Measurements from ENCODE around the gene RAD54L. TPM values are rescaled to one million over a fixed set of nuclear protein-coding genes. Genes with fewer than 3 reads are reported as not detected.

Gene RAD54L
- total RNA-seq, 1 donor from 2014 or later: 1.0 TPM

DNA sequence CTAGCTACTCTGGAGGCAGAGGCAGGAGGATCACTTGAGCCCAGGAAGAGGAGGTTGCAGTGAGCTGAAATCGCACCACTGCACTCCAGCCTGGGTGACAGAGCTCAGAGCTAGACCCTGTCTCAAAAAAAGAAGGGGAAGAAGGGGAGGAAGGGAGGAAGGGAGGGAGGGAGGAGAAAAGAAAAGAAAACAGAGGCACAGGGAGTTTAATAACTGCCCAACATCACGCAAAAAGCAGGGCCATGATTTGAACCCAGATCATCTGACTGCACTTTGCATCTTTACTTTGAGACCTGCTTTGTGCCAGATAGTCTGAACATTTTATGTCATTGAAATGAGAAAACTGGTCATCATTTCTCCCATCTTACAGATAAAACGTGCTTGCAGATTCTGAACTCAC is 42.4 kb upstream of the RAD54L start:
- DNase-seq: no peak
- intact Hi-C loops (cut with DNase I): no loop called here
- Histone ChIP-seq H3K4me3 (no peak overlapping the region), H3K9me3 (no peaks in the 10 kb centered on the region), H3K36me3 (no peaks in the 10 kb centered on the region), H3K27me3 (no peaks in the 10 kb centered on the region), H3K27ac (no peak overlapping the region), H3K4me1 (peaks cover 6% of the 10 kb centered on the region)
- TF ChIP-seq, protein P1, sequence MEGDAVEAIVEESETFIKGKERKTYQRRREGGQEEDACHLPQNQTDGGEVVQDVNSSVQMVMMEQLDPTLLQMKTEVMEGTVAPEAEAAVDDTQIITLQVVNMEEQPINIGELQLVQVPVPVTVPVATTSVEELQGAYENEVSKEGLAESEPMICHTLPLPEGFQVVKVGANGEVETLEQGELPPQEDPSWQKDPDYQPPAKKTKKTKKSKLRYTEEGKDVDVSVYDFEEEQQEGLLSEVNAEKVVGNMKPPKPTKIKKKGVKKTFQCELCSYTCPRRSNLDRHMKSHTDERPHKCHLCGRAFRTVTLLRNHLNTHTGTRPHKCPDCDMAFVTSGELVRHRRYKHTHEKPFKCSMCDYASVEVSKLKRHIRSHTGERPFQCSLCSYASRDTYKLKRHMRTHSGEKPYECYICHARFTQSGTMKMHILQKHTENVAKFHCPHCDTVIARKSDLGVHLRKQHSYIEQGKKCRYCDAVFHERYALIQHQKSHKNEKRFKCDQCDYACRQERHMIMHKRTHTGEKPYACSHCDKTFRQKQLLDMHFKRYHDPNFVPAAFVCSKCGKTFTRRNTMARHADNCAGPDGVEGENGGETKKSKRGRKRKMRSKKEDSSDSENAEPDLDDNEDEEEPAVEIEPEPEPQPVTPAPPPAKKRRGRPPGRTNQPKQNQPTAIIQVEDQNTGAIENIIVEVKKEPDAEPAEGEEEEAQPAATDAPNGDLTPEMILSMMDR (IDR thresholded peaks at IDR 0.05): no peak
- no peak for ATAC-seq

DNA sequence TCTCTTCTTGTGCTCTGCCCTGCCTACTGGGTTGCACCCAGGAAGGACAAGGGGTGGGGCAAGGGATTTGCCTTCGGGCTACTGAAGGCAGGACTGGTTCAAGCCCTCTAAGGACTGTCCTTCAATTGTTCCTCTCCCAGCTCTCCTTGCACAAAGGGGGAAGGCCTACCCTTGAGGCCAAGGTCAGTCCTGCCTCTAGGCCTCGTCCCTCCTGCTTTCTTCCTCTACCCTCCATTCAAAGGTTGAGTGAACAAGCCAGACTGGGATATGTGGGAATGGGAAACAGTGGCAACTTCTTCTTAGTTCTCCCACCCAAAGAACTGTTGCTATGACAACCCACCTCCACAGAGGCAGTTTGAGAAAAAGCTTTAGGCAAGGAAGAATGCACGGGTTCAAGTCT is 41.8 kb upstream of the RAD54L start:
- no peak for DNase-seq
- TF ChIP-seq, protein P1 (IDR thresholded peaks at IDR 0.05): no peak
- Histone ChIP-seq H3K27me3 (no peaks in the 10 kb centered on the region), H3K4me3 (no peak overlapping the region), H3K36me3 (no peaks in the 10 kb centered on the region), H3K9me3 (no peaks in the 10 kb centered on the region), H3K4me1 (peaks cover 6% of the 10 kb centered on the region), H3K27ac (no peak overlapping the region)
- ATAC-seq: peak; percentile 4
- intact Hi-C loops (cut with DNase I): no loop called here

DNA sequence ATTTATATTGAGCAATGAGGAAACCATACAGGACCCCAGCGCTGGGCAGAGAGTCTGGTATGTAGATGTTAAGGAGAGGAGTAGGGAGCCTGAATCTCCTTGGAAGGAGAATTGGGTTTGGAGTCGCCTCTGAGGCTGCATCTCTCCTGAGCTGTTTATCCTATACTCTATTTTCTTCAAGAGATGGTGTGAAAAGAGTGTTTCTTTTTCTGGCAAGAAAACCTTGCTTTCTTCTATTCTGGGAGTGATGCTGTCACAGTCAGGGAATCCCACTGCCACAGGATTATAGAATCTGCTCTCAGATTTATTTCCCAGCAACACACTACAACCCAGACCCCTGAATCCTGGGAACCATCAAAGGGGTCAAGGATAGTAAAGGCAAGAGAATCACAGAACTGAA is 41.2 kb upstream of the RAD54L start:
- DNase-seq (no peak), ATAC-seq (no peak)
- Histone ChIP-seq H3K4me1 (peaks cover 6% of the 10 kb centered on the region), H3K4me3 (no peak overlapping the region), H3K27me3 (no peaks in the 10 kb centered on the region), H3K9me3 (no peaks in the 10 kb centered on the region), H3K36me3 (no peaks in the 10 kb centered on the region), H3K27ac (no peak overlapping the region)
- TF ChIP-seq, protein P1 (IDR thresholded peaks at IDR 0.05): no peak
- intact Hi-C loops (cut with DNase I): no loop called here

DNA sequence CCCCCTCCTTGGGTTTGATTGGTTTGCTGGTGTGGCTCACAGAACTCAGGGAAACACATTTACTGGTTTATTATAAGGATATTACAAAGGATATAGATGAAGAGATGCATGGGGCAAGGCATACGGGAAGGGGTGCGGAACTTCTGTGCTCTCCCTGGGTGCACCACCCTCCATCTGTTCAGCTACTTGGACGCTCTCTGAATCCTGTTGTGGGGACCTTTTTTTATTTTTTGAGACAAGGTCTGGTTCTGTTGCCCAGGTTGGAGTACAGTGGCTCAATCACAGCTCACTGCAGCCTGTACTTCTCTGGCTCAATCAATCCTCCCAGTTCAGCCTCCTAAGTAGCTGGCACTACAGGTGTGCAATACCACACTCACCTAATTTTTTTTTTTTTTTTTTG is 37.0 kb upstream of the RAD54L start:
- no peak overlapping the region for H3K27ac ChIP-seq
- no peaks in the 10 kb centered on the region for H3K9me3 ChIP-seq
- H3K36me3 ChIP-seq: no peaks in the 10 kb centered on the region
- TF ChIP-seq, protein P1 (IDR thresholded peaks at IDR 0.05): no peak
- no peaks in the 10 kb centered on the region for H3K27me3 ChIP-seq
- no peak for ATAC-seq
- H3K4me3 ChIP-seq: no peak overlapping the region
- DNase-seq: no peak
- H3K4me1 ChIP-seq: peaks cover 2% of the 10 kb centered on the region
- intact Hi-C loops (cut with DNase I): no loop called here

DNA sequence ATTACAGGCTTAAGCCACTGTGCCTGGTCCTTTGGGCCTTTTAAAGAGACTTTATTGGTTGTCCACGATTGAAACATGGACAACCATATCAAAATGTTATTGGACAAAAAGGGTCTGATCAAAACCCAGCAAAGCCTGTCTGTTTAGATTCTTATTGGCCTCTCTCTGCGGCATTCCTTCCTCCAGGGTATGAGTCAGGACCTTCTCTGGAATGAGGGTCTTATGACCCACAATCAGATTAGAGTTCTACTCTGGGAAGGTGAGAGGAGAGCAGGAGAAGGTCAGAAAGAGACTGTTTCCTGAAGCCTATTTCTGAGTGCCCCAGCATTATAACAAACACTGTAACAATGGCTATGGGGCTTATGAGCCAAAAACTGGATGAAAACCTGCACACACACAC is 36.5 kb upstream of the RAD54L start:
- intact Hi-C loops (cut with DNase I): no loop called here
- no peak overlapping the region for H3K4me3 ChIP-seq
- H3K27ac ChIP-seq: no peak overlapping the region
- ATAC-seq: no peak
- H3K9me3 ChIP-seq: no peaks in the 10 kb centered on the region
- no peak for DNase-seq
- H3K4me1 ChIP-seq: no peaks in the 10 kb centered on the region
- no peaks in the 10 kb centered on the region for H3K36me3 ChIP-seq
- H3K27me3 ChIP-seq: no peaks in the 10 kb centered on the region
- TF ChIP-seq, protein P1 (IDR thresholded peaks at IDR 0.05): no peak

DNA sequence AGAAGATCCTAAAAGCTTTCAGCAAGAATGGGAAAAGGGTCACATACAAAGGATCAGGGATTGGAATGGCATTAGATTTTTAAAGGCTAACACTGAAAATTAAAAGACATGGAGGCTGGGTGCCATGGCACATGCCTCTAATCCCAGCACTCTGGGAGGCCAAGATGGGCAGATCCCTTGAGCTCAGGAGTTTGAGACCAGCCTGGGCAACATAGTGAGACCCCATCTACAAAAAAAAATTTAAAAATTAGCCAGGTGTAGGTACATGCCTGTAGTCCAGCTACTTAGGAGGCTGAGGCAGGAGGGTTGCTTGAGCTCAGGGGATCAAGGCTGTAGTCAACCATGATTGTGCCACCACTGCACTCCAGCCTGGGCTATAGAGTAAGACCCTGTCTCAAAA is 32.1 kb upstream of the RAD54L start:
- TF ChIP-seq, protein P1 (IDR thresholded peaks at IDR 0.05): no peak
- DNase-seq: no peak
- Histone ChIP-seq H3K4me3 (no peak overlapping the region), H3K36me3 (no peaks in the 10 kb centered on the region), H3K4me1 (no peaks in the 10 kb centered on the region), H3K27me3 (no peaks in the 10 kb centered on the region), H3K27ac (no peak overlapping the region), H3K9me3 (no peaks in the 10 kb centered on the region)
- no peak for ATAC-seq
- intact Hi-C loops (cut with DNase I): no loop called here
